Vagina (tissue), 2 donors: Measurements from ENCODE around the gene DCTN2. TPM values are rescaled to one million over a fixed set of nuclear protein-coding genes. Genes with fewer than 3 reads are reported as not detected.

Experiments used
- DNase-seq, 2 donors: peaks; one replicate each; pipeline ENCODE4 v3.0.0-alpha.2; 2017; ENCODE audit errors: extremely low spot score in 2 of 2
- H3K27ac ChIP-seq: fragments of 200-600 bp; sonication (generic); one replicate; pipeline ENCODE4 v1.5.1; 2019
- H3K27me3 ChIP-seq: fragments of 200-600 bp; sonication (generic); one replicate; pipeline ENCODE4 v1.5.1; 2019
- H3K36me3 ChIP-seq, 2 donors: fragments of 200-600 bp; sonication (generic); one replicate each; pipeline ENCODE4 v1.5.1; 2017 to 2019
- H3K4me1 ChIP-seq: fragments of 200-600 bp; sonication (generic); one replicate; pipeline ENCODE4 v1.5.1; 2019
- H3K4me3 ChIP-seq, 2 donors: fragments of 200-600 bp; sonication (generic); 1 replicate in 1 of 2; 2 replicates in 1 of 2; pipeline ENCODE4 v1.5.1; 2016 to 2019
- H3K9me3 ChIP-seq: fragments of 200-600 bp; sonication (generic); one replicate; pipeline ENCODE4 v1.5.1; 2019
- CTCF ChIP-seq, 3 experiments: fragments of 450-650 bp in 2 of 3; fragments of 200-600 bp in 1 of 3; sonication (generic) in 1 of 3; IDR thresholded peaks; one replicate each; pipeline ENCODE4 v1.5.1; 2017 to 2019; ENCODE audit warnings: antibody characterized with exemption in 3 of 3, mild to moderate bottlenecking in 2 of 3, moderate library complexity in 2 of 3
- POLR2A ChIP-seq, 2 donors: fragments of 450-650 bp; IDR thresholded peaks; one replicate each; pipeline ENCODE4 v1.6.1; 2017; ENCODE audit warnings: antibody characterized with exemption in 2 of 2, mild to moderate bottlenecking in 2 of 2, moderate library complexity in 2 of 2
- POLR2AphosphoS5 ChIP-seq, 2 donors: sonication (generic); formaldehyde crosslinking; IDR thresholded peaks; one replicate each; pipeline ENCODE4 v1.9.0; 2017; ENCODE audit warnings: antibody characterized with exemption in 2 of 2, mild to moderate bottlenecking in 2 of 2, low read depth in 1 of 2; ENCODE audit not compliant: insufficient read depth in 1 of 2
- intact Hi-C: fragments of 100-400 bp; cut with DNase I; formaldehyde crosslinking; loops from one replicate; pipeline ENCODE4 v1.15.1; 2023
- microRNA counts, 2 donors: library from miRNA; unstranded; fragments of <30 nt; microRNA quantifications; one replicate each; lab custom pipeline; 2016 to 2017
- microRNA-seq: library from miRNA; unstranded; fragments of <30 nt; microRNA quantifications from one replicate; pipeline ENCODE4, GENCODE V29; 2017; ENCODE audit warnings: borderline number of aligned reads, borderline replicate concordance
- small RNA-seq: library from RNA; depleted of rRNA; stranded (forward); fragments of <200 nt; gene quantifications from one replicate; pipeline ENCODE3, GENCODE V24; 2016
- total RNA-seq: library from RNA; depleted of rRNA; stranded (reverse); fragments of >200 nt; gene quantifications from one replicate; pipeline ENCODE4 v1.2.3, GENCODE V29; 2016

DCTN2 gene
- total RNA-seq, 1 donor from 2014 or later, result 131 TPM

- H3K4me3 ChIP-seq, result peak overlapping the region; percentile 92 to 94
- intact Hi-C loops, result no loop called here
These were observed 59.9 kb downstream of the DCTN2 start for GRCh38 chr12:57487055-57487596.

GRCh38 chr12:57485695-57486094, 61.3 kb downstream of the DCTN2 start:
- no peak for DNase-seq
- H3K4me1 ChIP-seq, result peaks cover 18% of the 10 kb centered on the region
- intact Hi-C loops, result no loop called here
- H3K27ac ChIP-seq, result no peak overlapping the region
- no peak for TF ChIP-seq POLR2AphosphoS5 (IDR thresholded peaks at IDR 0.05; ENCODE audit: insufficient read depth in 1 of 2, low read depth in 1 of 2)
- TF ChIP-seq POLR2A (IDR thresholded peaks at IDR 0.05), result no peak
- TF ChIP-seq CTCF (IDR thresholded peaks at IDR 0.05), result no peak
- H3K27me3 ChIP-seq, result no peaks in the 10 kb centered on the region
- H3K9me3 ChIP-seq, result no peaks in the 10 kb centered on the region
- H3K4me3 ChIP-seq, result no peak overlapping the region
- H3K36me3 ChIP-seq, result peaks cover 0 to 12% of the 10 kb centered on the region in 2 donors

More at GRCh38 chr12:57487055-57487596, 59.9 kb downstream of the DCTN2 start:
- H3K4me1 ChIP-seq, result peaks cover 18% of the 10 kb centered on the region
- TF ChIP-seq POLR2A (IDR thresholded peaks at IDR 0.05) (no peak), CTCF (IDR thresholded peaks at IDR 0.05) (no peak)
- H3K27ac ChIP-seq, result no peak overlapping the region
- no peaks in the 10 kb centered on the region for H3K27me3 ChIP-seq
- no peaks in the 10 kb centered on the region for H3K9me3 ChIP-seq
- DNase-seq, result no peak
- H3K36me3 ChIP-seq, result peaks cover 0 to 26% of the 10 kb centered on the region in 2 donors

- DNase-seq, result no peak
- Histone ChIP-seq H3K27me3 (no peaks in the 10 kb centered on the region), H3K27ac (no peak overlapping the region), H3K4me1 (peaks cover 7% of the 10 kb centered on the region), H3K9me3 (no peaks in the 10 kb centered on the region), H3K36me3 (no peaks in the 10 kb centered on the region), H3K4me3 (no peak overlapping the region)
- intact Hi-C loops, result no loop called here
- TF ChIP-seq CTCF (IDR thresholded peaks at IDR 0.05) (no peak), POLR2A (IDR thresholded peaks at IDR 0.05) (no peak), POLR2AphosphoS5 (IDR thresholded peaks at IDR 0.05; ENCODE audit: insufficient read depth in 1 of 2, low read depth in 1 of 2) (no peak)
These were observed 63.5 kb downstream of the DCTN2 start for GRCh38 chr12:57483466-57483865.

- Histone ChIP-seq H3K27me3 (no peaks in the 10 kb centered on the region), H3K36me3 (no peaks in the 10 kb centered on the region), H3K4me1 (no peaks in the 10 kb centered on the region), H3K9me3 (no peaks in the 10 kb centered on the region), H3K4me3 (no peak overlapping the region), H3K27ac (no peak overlapping the region)
- DNase-seq, result no peak
- no peak for TF ChIP-seq POLR2AphosphoS5 (IDR thresholded peaks at IDR 0.05; ENCODE audit: insufficient read depth in 1 of 2, low read depth in 1 of 2)
- TF ChIP-seq CTCF (IDR thresholded peaks at IDR 0.05), result no peak
- no peak for TF ChIP-seq POLR2A (IDR thresholded peaks at IDR 0.05)
- intact Hi-C loops, result no loop called here
These were observed 65.3 kb downstream of the DCTN2 start for GRCh38 chr12:57481671-57482070.

MicroRNAs encoded within 50 kb of the gene (microRNA counts, 767-probe panel; counts per million panel counts)
- microRNA hsa-miR-616-3p (lab: Ali Mortazavi, UCI), result 238 to 261 counts per million in 2 donors

Small RNAs within 50 kb of the gene (microRNA-seq; reads per million reads assigned to microRNA genes)
- gene MIR616 (not detected), gene MIR6758 (not detected)

Small RNAs within 50 kb of the gene (small RNA-seq; reads per million reads assigned to genes)
- gene MIR616, result not detected

Other genes with a start within 250 kb of the DCTN2 start
- 44.2 TPM for gene R3HDM2, start 116.1 kb downstream of the DCTN2 start, total RNA-seq
- not detected for gene INHBC, start 112.4 kb downstream of the DCTN2 start, total RNA-seq
- not detected for gene INHBE, start 91.9 kb downstream of the DCTN2 start, total RNA-seq
- gene GLI1, start 87.4 kb downstream of the DCTN2 start, total RNA-seq, result 0.25 TPM
- gene ARHGAP9, start 67.3 kb downstream of the DCTN2 start, total RNA-seq, result 28.7 TPM
- gene MARS1, start 59.1 kb downstream of the DCTN2 start, total RNA-seq, result 71.2 TPM
- 25.0 TPM for gene DDIT3, start 26.7 kb downstream of the DCTN2 start, total RNA-seq
- gene MBD6, start 24.4 kb downstream of the DCTN2 start, total RNA-seq, result 26.8 TPM
- gene KIF5A, start 2.9 kb upstream of the DCTN2 start, total RNA-seq, result 4.4 TPM
- gene PIP4K2C, start 44.0 kb upstream of the DCTN2 start, total RNA-seq, result 16.7 TPM
- gene DTX3, start 57.6 kb upstream of the DCTN2 start, total RNA-seq, result 22.1 TPM
- gene ARHGEF25, start 64.2 kb upstream of the DCTN2 start, total RNA-seq, result 28.7 TPM
- gene B4GALNT1, start 86.0 kb upstream of the DCTN2 start, total RNA-seq, result 7.6 TPM
- gene OS9, start 146.9 kb upstream of the DCTN2 start, total RNA-seq, result 105 TPM
- 1.5 TPM for gene AGAP2, start 191.6 kb upstream of the DCTN2 start, total RNA-seq
- 67.0 TPM for gene TSPAN31, start 197.8 kb upstream of the DCTN2 start, total RNA-seq
- gene CDK4, start 205.1 kb upstream of the DCTN2 start, total RNA-seq, result 102 TPM
- 8.3 TPM for gene MARCHF9, start 207.9 kb upstream of the DCTN2 start, total RNA-seq
- gene CYP27B1, start 219.9 kb upstream of the DCTN2 start, total RNA-seq, result 1.7 TPM
- 10.8 TPM for gene METTL1, start 224.9 kb upstream of the DCTN2 start, total RNA-seq
- 9.3 TPM for gene EEF1AKMT3, start 225.4 kb upstream of the DCTN2 start, total RNA-seq
- gene TSFM, start 235.6 kb upstream of the DCTN2 start, total RNA-seq, result 17.9 TPM